HG02798 (cell line): ENCODE measurements around the gene PDZRN3.

Source experiments
- ATAC-seq: cut with Tn5 transposase; IDR thresholded peaks from one replicate; pipeline ENCODE4 v1.9.1; 2021; ENCODE audit warnings: mild to moderate bottlenecking; ENCODE audit not compliant: unreplicated experiment, poor library complexity

PDZRN3 gene

DNA sequence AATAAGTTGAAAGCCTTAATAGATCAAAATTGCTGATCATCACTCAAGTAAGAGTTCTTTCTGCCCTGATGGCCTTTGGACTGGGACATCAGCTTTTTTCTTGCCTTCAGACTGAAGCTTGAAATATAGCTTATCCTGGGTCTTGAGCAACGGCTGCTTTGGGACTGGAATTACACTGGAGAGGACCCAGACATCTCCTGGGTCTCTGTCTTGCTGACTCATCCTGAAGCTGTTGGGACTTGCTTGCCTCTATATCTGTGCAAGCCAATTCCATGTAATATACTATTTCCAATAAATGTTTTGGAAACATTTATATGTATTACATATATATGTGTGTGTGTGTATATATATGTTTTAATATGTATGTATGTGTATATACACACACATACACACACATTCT lies 260.2 kb downstream of the PDZRN3 start:
- ATAC-seq = no peak

DNA sequence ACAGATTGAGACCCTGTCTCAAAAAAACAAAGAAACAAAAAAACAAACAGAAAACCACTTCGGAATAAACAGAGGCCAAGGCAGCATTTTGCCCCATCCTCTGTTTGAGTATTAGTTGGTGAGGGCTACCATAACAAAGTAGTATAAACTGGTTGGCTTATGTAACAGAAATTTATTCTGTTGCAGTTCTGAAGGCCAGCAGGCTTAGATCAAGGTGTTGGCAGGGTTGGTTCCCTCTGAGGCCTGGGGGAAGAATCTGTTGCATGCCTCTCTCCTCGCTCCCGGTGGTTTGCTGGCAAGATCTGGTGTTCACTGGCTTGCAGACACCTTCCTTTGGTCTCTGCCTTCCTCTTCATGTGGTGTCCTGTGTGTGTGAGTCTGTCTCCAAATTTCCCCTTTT lies 261.6 kb downstream of the PDZRN3 start:
- ATAC-seq = no peak

DNA sequence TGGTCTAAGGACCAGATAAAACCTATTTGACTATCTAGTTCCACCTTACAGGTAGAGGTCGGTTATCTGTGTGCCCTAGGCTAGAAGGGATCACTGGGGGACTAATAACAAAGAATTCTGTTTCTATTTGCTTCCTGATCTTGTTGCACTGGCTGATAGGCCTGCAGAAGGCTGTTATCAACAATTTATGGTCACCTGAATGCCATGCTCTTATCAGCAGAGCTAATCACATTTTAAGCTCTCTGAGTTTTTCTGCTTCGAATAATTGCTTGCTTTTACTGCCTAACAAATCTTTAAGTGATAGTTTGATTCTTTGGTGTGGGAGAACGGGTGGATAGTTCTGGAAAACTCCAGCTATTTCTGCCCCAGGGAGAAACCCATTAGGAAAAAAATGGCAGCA lies 263.1 kb downstream of the PDZRN3 start:
- ATAC-seq = no peak

DNA sequence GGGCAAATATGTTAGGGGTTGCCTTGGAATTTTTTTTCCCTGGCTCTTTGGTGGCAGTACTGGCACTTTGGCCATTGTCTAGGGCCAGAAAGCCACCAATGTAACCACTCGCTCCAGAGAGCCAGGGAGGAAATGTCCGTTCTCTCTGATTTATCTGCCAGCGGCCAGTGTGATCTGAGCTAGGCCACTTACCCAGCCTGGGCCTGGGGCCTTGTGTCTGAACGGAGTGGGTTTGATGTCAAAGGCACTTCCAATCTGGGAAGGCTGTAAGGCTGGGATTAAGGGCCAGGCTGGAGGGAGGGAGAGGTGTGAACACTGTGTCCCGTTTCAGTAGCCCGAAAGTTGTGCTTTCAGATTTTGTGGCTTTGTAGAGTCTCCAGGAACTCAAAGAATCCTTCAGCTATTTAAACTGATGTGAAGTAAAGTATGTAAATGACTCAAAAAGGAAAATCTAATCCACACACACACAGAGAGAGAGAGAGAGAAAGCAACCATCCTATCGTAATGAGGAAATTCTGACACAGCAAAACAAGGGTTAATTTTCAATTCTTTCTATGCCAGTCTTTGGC lies 271.0 kb downstream of the PDZRN3 start:
- no peak for ATAC-seq

DNA sequence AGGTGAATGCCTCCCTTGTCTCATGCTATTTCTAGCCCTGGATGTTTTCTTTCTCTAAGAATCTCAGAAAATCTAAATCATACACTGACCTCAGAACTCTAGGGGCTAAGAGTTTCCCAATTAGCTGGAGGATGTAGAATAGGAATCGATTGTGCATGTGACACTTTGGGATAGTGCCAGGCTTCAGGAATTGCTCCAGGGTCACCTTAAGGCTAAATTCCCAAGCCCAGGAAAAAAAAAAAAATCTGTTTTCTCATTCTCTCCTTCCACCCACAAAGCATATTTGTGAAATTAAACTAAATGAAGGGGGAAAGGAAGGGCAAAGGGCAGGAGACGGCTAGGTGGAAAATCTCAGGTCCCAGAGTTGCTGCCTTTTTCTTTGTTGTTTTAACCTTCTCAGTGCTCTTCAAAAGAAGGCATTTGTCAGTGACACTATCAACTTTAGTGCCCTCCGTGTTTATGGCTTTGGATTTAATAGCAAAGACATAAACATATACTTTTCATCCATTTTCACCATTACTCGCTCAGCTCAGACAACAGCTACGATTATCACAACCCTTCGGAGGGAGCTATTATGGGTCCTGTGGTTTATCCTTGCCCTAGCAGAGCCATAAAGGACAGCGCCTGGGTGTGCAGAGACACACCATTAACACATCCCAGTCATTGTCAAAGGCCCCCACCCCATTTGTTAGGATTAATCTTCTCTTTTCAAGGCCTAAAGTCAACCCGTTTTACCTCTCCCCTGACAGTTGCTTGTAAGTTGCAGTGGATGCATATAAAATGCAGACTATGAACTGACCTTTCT lies 271.7 kb downstream of the PDZRN3 start:
- no peak for ATAC-seq

DNA sequence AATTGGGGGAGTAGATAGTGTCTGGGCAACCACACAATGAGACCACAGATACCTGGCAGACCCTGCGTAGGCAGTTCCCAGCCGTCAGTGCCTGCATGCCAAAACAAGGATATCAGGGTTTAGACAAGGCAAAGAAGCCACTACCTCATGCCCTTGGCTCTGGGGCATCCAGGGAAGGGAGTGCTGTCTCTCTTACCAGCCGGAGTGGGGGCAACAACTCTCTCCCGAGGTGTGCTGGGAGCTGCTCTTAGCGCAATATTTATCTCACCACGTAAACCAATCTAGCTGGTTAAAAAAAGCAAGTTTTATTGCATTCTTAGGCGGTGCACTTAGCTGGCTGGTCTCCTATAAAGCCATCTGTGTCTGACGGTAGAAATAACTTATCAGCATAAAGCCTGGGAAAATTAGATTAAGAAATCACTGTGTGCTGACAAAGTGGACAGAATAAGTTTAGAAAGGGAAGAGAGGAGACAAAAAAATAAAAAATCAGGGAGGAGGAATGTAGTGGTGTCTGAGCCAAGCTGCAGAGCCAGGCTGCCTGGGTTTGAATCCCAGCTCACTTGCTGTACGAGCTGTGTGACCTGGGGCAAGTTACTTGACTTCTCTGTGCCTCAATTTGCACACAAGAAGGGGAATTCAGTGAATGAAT lies 273.2 kb downstream of the PDZRN3 start:
- ATAC-seq = no peak

DNA sequence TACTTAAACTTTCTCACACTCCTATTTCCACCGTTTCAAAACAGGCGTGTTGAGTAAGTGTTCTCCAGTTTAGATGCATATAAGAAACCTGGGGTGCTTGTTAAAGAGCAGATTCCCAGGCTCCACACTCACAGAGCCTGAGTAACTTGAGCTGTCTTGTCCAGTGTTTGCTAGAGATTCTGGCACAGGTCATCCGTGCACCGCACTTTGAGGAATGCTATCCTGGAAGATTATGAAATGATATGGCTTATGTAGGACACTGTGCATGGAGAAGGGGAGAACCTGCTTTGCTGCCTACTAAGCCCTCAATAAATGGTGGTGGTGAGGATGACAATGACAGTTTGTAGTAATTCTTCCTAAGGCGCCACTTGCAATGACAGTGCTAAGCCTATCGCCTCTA lies 273.7 kb downstream of the PDZRN3 start:
- ATAC-seq = no peak

DNA sequence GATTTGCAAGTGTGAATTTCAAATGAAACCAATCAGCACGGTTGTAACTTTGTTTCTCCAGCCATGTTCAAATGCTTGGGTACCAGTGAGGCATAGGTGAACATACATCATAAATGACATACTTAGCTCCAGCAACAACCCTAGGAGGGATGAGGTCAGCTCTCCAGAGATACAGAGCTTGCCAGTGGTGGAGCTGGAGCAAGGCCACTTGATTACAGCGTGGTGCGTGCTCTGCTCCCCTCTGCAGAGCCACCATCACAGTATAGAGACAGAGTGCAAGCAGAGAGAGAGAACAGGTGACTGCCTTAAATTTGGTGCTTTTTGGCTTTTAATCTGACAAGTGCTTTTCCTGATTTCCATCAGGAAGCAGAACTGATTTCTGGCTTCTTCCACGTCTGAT lies 275.1 kb downstream of the PDZRN3 start:
- no peak for ATAC-seq

DNA sequence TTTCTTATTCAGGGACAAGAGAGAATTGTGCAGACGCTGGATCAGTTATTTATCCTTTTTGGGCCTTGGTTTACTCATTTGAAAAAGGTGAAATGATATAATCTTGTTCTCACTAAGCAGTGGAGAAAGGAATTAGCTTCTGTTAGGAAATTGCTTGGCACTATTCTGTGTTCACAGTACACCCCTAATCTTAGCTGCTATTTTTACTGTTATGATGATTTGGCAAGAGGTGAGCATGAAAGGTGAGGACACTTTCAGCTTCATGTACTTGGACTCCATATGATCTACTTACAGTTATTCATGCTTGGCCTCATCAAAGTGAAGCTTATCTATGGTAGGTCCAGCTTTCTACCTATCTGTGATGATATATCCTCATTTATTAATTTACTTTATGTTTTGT lies 282.7 kb downstream of the PDZRN3 start:
- ATAC-seq = no peak

DNA sequence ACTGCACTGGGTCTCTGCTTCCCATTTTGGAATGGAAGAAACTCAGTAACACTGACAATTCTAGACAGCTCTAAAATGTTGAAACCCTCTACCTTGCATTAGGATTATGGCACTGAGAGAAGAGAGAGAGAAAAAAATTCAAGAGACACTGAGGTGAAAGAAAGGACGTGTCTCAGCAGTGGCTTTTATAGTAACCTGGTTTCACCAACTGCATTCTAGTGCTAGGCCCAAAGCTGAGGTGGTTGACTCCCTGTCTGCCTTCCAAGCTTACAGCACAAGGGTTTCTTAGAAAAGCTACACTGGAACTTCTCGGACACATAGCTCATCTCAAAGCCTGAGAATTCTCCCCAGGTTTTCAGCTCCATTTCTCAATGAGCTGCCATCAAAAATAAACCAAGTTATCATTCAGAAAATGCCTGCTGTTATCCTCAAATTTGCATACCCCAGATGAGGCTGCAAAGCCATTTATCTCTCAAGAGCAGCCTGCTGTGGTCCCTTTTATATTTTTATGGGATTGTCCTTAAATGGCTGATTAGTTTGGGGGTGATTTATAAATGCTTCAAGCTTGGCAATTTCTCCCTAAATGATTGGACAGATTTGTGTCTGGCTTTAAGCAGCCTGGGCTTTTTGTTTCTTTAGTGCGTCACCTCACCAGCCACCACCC lies 283.3 kb downstream of the PDZRN3 start:
- no peak for ATAC-seq

DNA sequence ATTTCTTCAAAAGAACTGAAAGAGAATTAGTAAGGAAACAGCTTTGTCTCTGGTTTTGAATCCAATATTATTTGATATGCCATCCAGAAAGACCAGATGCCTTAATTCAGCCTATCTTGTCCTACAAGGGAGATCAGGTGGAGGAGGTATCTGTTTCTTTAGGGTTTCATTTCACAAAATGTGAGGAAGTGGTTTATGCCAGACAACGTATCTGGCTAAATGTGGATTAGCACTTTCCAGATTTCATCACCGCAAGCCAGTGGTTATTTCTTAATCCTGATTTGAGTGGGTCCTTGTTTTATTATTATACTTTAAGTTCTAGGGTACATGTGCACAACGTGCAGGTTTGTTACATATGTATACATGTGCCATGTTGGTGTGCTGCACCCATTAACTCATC lies 292.2 kb downstream of the PDZRN3 start:
- ATAC-seq = no peak
